Measurements from ENCODE around the gene DPYD. TPM values are rescaled to one million over a fixed set of nuclear protein-coding genes. Genes with fewer than 3 reads are reported as not detected.

DPYD gene
- total RNA-seq, 1 donor = 81.4 TPM

DNA sequence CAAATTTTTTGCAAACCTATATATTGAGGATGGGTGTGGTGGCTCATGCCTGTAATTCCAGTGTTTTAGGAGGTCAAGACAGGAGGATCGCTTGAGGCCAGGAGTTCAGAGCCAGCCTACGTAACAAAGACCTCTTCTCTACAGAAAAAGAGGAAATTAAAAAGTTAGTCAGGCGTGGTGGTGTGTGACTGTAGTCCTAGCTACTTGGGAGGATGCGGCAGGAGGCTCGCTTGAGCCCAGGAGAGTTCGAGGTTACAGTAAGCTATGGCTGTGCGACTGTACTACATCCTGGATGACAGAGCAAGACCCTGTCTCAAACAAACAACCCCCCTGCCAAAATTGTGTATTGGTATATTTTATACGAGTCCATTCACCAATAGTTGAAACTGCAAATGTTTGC, 589.7 kb downstream of the DPYD start:
- Histone ChIP-seq H3K36me3 (ENCODE audit: insufficient read depth, low read length) (no peaks in the 10 kb centered on the region), H3K27ac (ENCODE audit: low read depth, low read length) (no peak overlapping the region), H3K4me1 (ENCODE audit: insufficient read depth, low read length) (peaks cover 30% of the 10 kb centered on the region), H2AFZ (ENCODE audit: low read length) (no peak overlapping the region), H3K9me3 (ENCODE audit: low read depth, low read length) (no peaks in the 10 kb centered on the region), H4K20me1 (ENCODE audit: insufficient read depth, low read length) (no peaks in the 10 kb centered on the region), H3K79me2 (ENCODE audit: insufficient read depth, low read length) (no peaks in the 10 kb centered on the region), H3K27me3 (ENCODE audit: insufficient read depth, low read length) (no peaks in the 10 kb centered on the region), H3K4me2 (ENCODE audit: insufficient read depth, low read length) (no peak overlapping the region), H3K4me3 (ENCODE audit: insufficient read depth, low read length) (no peak overlapping the region)
- TF ChIP-seq, protein P1, sequence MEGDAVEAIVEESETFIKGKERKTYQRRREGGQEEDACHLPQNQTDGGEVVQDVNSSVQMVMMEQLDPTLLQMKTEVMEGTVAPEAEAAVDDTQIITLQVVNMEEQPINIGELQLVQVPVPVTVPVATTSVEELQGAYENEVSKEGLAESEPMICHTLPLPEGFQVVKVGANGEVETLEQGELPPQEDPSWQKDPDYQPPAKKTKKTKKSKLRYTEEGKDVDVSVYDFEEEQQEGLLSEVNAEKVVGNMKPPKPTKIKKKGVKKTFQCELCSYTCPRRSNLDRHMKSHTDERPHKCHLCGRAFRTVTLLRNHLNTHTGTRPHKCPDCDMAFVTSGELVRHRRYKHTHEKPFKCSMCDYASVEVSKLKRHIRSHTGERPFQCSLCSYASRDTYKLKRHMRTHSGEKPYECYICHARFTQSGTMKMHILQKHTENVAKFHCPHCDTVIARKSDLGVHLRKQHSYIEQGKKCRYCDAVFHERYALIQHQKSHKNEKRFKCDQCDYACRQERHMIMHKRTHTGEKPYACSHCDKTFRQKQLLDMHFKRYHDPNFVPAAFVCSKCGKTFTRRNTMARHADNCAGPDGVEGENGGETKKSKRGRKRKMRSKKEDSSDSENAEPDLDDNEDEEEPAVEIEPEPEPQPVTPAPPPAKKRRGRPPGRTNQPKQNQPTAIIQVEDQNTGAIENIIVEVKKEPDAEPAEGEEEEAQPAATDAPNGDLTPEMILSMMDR (IDR thresholded peaks at IDR 0.05; ENCODE audit: extremely low read depth, low read depth, low read length) = no peak
- no peak for DNase-seq (ENCODE audit: insufficient read length, low spot score, missing footprints)

DNA sequence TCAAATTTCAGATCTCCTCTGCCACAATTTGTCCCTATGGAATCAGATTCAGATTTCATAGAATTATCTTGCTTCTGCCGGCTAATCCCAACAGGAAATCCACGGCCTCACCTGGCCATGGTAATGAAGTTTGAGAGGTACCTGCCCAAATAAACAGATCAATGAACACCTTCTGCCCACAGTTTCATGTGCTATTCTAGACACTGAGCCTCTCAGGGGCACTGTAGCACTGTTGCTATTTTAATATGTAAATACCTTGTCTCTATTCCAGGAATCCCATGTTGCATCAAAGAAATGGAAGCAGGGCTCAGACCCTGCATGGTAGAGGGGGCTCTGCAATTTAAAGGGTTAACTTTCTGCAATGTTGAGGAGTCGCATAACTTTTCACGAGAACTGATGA, 606.1 kb downstream of the DPYD start:
- Histone ChIP-seq H3K4me1 (ENCODE audit: insufficient read depth, low read length) (no peaks in the 10 kb centered on the region), H2AFZ (ENCODE audit: low read length) (no peak overlapping the region), H4K20me1 (ENCODE audit: insufficient read depth, low read length) (no peaks in the 10 kb centered on the region), H3K79me2 (ENCODE audit: insufficient read depth, low read length) (no peaks in the 10 kb centered on the region), H3K36me3 (ENCODE audit: insufficient read depth, low read length) (no peaks in the 10 kb centered on the region), H3K27me3 (ENCODE audit: insufficient read depth, low read length) (no peaks in the 10 kb centered on the region), H3K4me3 (ENCODE audit: insufficient read depth, low read length) (no peak overlapping the region), H3K4me2 (ENCODE audit: insufficient read depth, low read length) (no peak overlapping the region), H3K27ac (ENCODE audit: low read depth, low read length) (no peak overlapping the region), H3K9me3 (ENCODE audit: low read depth, low read length) (no peaks in the 10 kb centered on the region)
- DNase-seq (ENCODE audit: insufficient read length, low spot score, missing footprints) = no peak
- TF ChIP-seq, protein P1 (IDR thresholded peaks at IDR 0.05; ENCODE audit: extremely low read depth, low read depth, low read length) = no peak

DNA sequence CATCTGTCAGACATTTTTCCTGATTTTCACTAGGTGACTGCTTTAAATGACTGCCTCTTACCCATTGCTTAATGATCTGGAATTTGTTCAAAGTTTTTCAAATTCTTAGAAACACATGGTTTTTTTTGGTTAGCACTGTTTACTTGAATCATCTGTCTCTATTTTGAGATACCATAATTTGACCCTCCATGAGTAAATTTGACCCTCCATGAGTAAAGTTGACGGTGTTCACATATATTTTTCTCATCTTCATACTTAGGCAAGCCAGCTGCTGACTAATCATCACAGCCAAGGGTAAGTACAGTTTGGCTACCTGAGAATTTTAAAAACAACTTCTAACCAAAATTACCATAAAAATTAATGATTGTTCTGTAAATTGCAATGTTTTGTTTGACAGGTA, 612.7 kb downstream of the DPYD start:
- no peaks in the 10 kb centered on the region for H3K9me3 ChIP-seq (ENCODE audit: low read depth, low read length)
- H3K27me3 ChIP-seq (ENCODE audit: insufficient read depth, low read length) = no peaks in the 10 kb centered on the region
- no peaks in the 10 kb centered on the region for H3K79me2 ChIP-seq (ENCODE audit: insufficient read depth, low read length)
- TF ChIP-seq, protein P1 (IDR thresholded peaks at IDR 0.05; ENCODE audit: extremely low read depth, low read depth, low read length) = no peak
- H3K36me3 ChIP-seq (ENCODE audit: insufficient read depth, low read length) = no peaks in the 10 kb centered on the region
- H2AFZ ChIP-seq (ENCODE audit: low read length) = no peak overlapping the region
- H3K4me3 ChIP-seq (ENCODE audit: insufficient read depth, low read length) = no peak overlapping the region
- no peak for DNase-seq (ENCODE audit: insufficient read length, low spot score, missing footprints)
- no peak overlapping the region for H3K4me2 ChIP-seq (ENCODE audit: insufficient read depth, low read length)
- no peaks in the 10 kb centered on the region for H3K4me1 ChIP-seq (ENCODE audit: insufficient read depth, low read length)
- no peak overlapping the region for H3K27ac ChIP-seq (ENCODE audit: low read depth, low read length)
- no peaks in the 10 kb centered on the region for H4K20me1 ChIP-seq (ENCODE audit: insufficient read depth, low read length)

DNA sequence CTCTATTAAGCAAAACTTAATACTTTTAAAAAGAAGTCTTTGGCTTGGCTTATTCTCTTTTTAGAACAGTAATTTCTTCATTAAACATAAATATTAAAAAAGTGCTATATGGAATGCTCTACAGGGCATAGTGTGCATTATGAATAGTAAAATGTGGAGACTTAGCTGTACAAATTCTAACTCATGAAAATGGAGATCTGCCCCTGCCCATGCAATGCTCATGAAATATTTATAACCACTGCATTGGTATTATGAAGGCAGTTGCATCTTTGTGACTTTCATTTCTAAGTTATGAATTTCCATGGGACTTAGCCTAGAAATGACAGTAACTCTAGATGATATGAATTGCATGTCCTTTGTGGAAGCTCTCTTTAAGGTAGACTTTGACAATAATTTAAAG, 613.3 kb downstream of the DPYD start:
- H4K20me1 ChIP-seq (ENCODE audit: insufficient read depth, low read length) = no peaks in the 10 kb centered on the region
- no peaks in the 10 kb centered on the region for H3K4me1 ChIP-seq (ENCODE audit: insufficient read depth, low read length)
- TF ChIP-seq, protein P1 (IDR thresholded peaks at IDR 0.05; ENCODE audit: extremely low read depth, low read depth, low read length) = no peak
- no peaks in the 10 kb centered on the region for H3K79me2 ChIP-seq (ENCODE audit: insufficient read depth, low read length)
- H3K27ac ChIP-seq (ENCODE audit: low read depth, low read length) = no peak overlapping the region
- no peaks in the 10 kb centered on the region for H3K36me3 ChIP-seq (ENCODE audit: insufficient read depth, low read length)
- no peaks in the 10 kb centered on the region for H3K27me3 ChIP-seq (ENCODE audit: insufficient read depth, low read length)
- no peak overlapping the region for H3K4me2 ChIP-seq (ENCODE audit: insufficient read depth, low read length)
- no peak overlapping the region for H3K4me3 ChIP-seq (ENCODE audit: insufficient read depth, low read length)
- no peak for DNase-seq (ENCODE audit: insufficient read length, low spot score, missing footprints)
- no peaks in the 10 kb centered on the region for H3K9me3 ChIP-seq (ENCODE audit: low read depth, low read length)
- no peak overlapping the region for H2AFZ ChIP-seq (ENCODE audit: low read length)
